CD14-positive monocyte (primary cell): Measurements from ENCODE around the gene AOAH. TPM values are rescaled to one million over a fixed set of nuclear protein-coding genes. Genes with fewer than 3 reads are reported as not detected.

Experiments
- DNase-seq, 3 donors: peaks; one replicate each; pipeline ENCODE4 v3.0.0-alpha.2; 2011 to 2022
- H2AFZ ChIP-seq: 2 replicates; pipeline ENCODE4 v1.6.0; 2012; ENCODE audit warnings: mild to moderate bottlenecking, low read depth, low read length, inconsistent platforms; ENCODE audit not compliant: insufficient read depth, poor library complexity, severe bottlenecking
- H3K27ac ChIP-seq, 2 donors: 1 replicate in 1 of 2; 2 replicates in 1 of 2; pipeline ENCODE4 v1.5.1; 2012 to 2013; ENCODE audit warnings: low read length in 2 of 2, control low read depth in 1 of 2, inconsistent platforms in 1 of 2, low read depth in 1 of 2, mild to moderate bottlenecking in 1 of 2
- H3K27me3 ChIP-seq, 2 donors: one replicate each; pipeline versions ENCODE4 v1.6.0 to v1.6.1; 2011 to 2013; ENCODE audit warnings: low read length in 2 of 2; ENCODE audit not compliant: control insufficient read depth in 2 of 2, insufficient read depth in 2 of 2
- H3K36me3 ChIP-seq, 2 donors: replicated peaks in 1 of 2; 1 replicate in 1 of 2; 2 replicates in 1 of 2; pipeline versions ENCODE4 v1.5.1 to v1.6.1; 2012 to 2013; ENCODE audit warnings: low read length in 2 of 2, control low read depth in 1 of 2, inconsistent platforms in 1 of 2, mild to moderate bottlenecking in 1 of 2; ENCODE audit not compliant: insufficient read depth in 2 of 2, control insufficient read depth in 1 of 2
- H3K4me1 ChIP-seq, 2 donors: 1 replicate in 1 of 2; 2 replicates in 1 of 2; pipeline versions ENCODE4 v1.5.1 to v1.6.1; 2012 to 2013; ENCODE audit warnings: low read length in 2 of 2, control low read depth in 1 of 2, inconsistent platforms in 1 of 2, mild to moderate bottlenecking in 1 of 2, moderate library complexity in 1 of 2; ENCODE audit not compliant: insufficient read depth in 2 of 2, control insufficient read depth in 1 of 2
- H3K4me2 ChIP-seq: replicated peaks from 2 replicates; pipeline ENCODE3; 2012; ENCODE audit warnings: low read length, moderate library complexity, mild to moderate bottlenecking; ENCODE audit not compliant: poor library complexity, severe bottlenecking; ENCODE audit errors: extremely low read depth
- H3K4me3 ChIP-seq, 3 experiments: fragments of 200-600 bp in 1 of 3; sonication (generic) in 1 of 3; replicated peaks in 1 of 3; 1 replicate in 2 of 3; 2 replicates in 1 of 3; pipeline ENCODE4 v1.5.1; 2011 to 2013; ENCODE audit warnings: low read length in 3 of 3, mild to moderate bottlenecking in 3 of 3, control low read depth in 2 of 3, low read depth in 2 of 3, inconsistent platforms in 1 of 3, moderate library complexity in 1 of 3
- H3K79me2 ChIP-seq: 2 replicates; pipeline ENCODE4 v1.6.0; 2012; ENCODE audit warnings: mild to moderate bottlenecking, control low read depth, inconsistent platforms, low read length, moderate library complexity; ENCODE audit not compliant: insufficient read depth
- H3K9ac ChIP-seq: 2 replicates; pipeline ENCODE4 v1.6.0; 2017; ENCODE audit warnings: low read length, mild to moderate bottlenecking; ENCODE audit not compliant: insufficient read depth, poor library complexity, severe bottlenecking
- H3K9me3 ChIP-seq, 2 donors: replicated peaks in 1 of 2; 1 replicate in 1 of 2; 2 replicates in 1 of 2; pipeline versions ENCODE4 v1.5.1 to v1.6.1; 2012 to 2013; ENCODE audit warnings: low read length in 2 of 2, control low read depth in 1 of 2; ENCODE audit not compliant: control insufficient read depth in 1 of 2, insufficient read depth in 1 of 2
- H4K20me1 ChIP-seq: 2 replicates; pipeline ENCODE4 v1.6.0; 2012; ENCODE audit warnings: mild to moderate bottlenecking, low read length, control low read depth, moderate library complexity; ENCODE audit not compliant: insufficient read depth
- H3K27ac Mint-ChIP-seq, 7 donors: one replicate each; pipeline ENCODE4 v1.8.0; 2020; ENCODE audit warnings: mild to moderate bottlenecking in 7 of 7, mixed read lengths in 7 of 7, moderate library complexity in 6 of 7, inconsistent platforms in 2 of 7
- H3K27me3 Mint-ChIP-seq, 3 donors: one replicate each; pipeline ENCODE4 v1.8.0; 2021 to 2022; ENCODE audit warnings: low read depth in 3 of 3, mild to moderate bottlenecking in 3 of 3, mixed read lengths in 3 of 3, moderate library complexity in 3 of 3, inconsistent platforms in 1 of 3
- H3K36me3 Mint-ChIP-seq, 2 donors: one replicate each; pipeline ENCODE4 v1.8.0; 2020; ENCODE audit warnings: mixed read lengths in 2 of 2, inconsistent platforms in 1 of 2, mild to moderate bottlenecking in 1 of 2
- H3K4me1 Mint-ChIP-seq: one replicate; pipeline ENCODE4 v1.8.0; 2020; ENCODE audit warnings: mild to moderate bottlenecking, mixed read lengths
- H3K4me3 Mint-ChIP-seq, 2 donors: one replicate each; pipeline ENCODE4 v1.8.0; 2020; ENCODE audit warnings: mild to moderate bottlenecking in 2 of 2, mixed read lengths in 2 of 2, moderate library complexity in 1 of 2
- H3K9me3 Mint-ChIP-seq, 7 donors: one replicate each; pipeline ENCODE4 v1.8.0; 2020 to 2022; ENCODE audit warnings: mixed read lengths in 7 of 7, mild to moderate bottlenecking in 6 of 7, moderate library complexity in 6 of 7, inconsistent platforms in 2 of 7
- WGBS: methylation state at CpG from one replicate; pipeline ENCODE4 v1.1.5; 2013; ENCODE audit warnings: missing lambda C conversion rate; ENCODE audit not compliant: insufficient coverage; 5-methylcytosine and 5-hydroxymethylcytosine counted together
- intact Hi-C, 2 donors: fragments of 100-400 bp; cut with micrococcal nuclease; formaldehyde crosslinking; loops; one replicate each; pipeline versions ENCODE4 v1.15.0 to v1.15.1; 2023
- polyA plus RNA-seq, 3 donors: library from polyadenylated mRNA; depleted of rRNA in 1 of 3; unstranded in 2 of 3; stranded (reverse) in 1 of 3; fragments of 300-500 nt in 2 of 3; fragments of >200 nt in 1 of 3; fragmentation: Illumina TruSeq in 2 of 3; gene quantifications; 1 replicate in 2 of 3; 2 replicates in 1 of 3; pipeline ENCODE4 v1.2.3, GENCODE V29; 2012 to 2021
- TF ChIP-seq, protein P1 (sequence below): fragments of 200-600 bp; IDR thresholded peaks from one replicate; pipeline ENCODE4 v1.8.0; 2022; ENCODE audit warnings: antibody characterized with exemption, mild to moderate bottlenecking

The AOAH gene
- polyA plus RNA-seq, 3 donors, result 305 to 467 (median 349) TPM

DNA sequence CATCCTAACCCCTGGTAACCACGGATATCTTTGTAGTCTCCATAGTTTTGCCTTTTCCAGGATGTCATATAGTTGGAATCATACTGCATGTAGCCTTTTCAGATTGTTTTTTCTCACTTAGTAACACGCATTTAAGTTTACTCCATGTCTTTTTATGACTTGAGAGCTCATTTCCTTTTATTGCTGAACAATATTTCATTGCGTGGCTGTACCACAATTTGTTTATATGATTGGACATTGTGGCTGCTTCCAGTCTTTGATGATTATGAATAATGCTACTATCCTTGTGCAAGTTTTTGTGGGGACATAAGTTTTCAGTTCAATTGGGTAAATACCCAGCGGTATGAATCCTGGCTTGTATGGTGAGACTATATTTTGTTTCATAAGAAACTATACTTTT, 60.8 kb downstream of the AOAH start:
- DNase-seq, result no peak
- Histone ChIP-seq H3K9me3 (no peaks in the 10 kb centered on the region), H3K79me2 (peaks cover 41% of the 10 kb centered on the region), H4K20me1 (peaks cover 96% of the 10 kb centered on the region), H3K27me3 (no peaks in the 10 kb centered on the region), H3K36me3 (peaks cover 81 to 98% of the 10 kb centered on the region in 2 donors), H2AFZ (no peak overlapping the region), H3K4me1 (peaks cover 0 to 3% of the 10 kb centered on the region in 2 donors), H3K4me2 (no peak overlapping the region), H3K9ac (no peak overlapping the region), H3K4me3 (no peak overlapping the region), H3K27ac (no peak overlapping the region)
- TF ChIP-seq, protein P1, sequence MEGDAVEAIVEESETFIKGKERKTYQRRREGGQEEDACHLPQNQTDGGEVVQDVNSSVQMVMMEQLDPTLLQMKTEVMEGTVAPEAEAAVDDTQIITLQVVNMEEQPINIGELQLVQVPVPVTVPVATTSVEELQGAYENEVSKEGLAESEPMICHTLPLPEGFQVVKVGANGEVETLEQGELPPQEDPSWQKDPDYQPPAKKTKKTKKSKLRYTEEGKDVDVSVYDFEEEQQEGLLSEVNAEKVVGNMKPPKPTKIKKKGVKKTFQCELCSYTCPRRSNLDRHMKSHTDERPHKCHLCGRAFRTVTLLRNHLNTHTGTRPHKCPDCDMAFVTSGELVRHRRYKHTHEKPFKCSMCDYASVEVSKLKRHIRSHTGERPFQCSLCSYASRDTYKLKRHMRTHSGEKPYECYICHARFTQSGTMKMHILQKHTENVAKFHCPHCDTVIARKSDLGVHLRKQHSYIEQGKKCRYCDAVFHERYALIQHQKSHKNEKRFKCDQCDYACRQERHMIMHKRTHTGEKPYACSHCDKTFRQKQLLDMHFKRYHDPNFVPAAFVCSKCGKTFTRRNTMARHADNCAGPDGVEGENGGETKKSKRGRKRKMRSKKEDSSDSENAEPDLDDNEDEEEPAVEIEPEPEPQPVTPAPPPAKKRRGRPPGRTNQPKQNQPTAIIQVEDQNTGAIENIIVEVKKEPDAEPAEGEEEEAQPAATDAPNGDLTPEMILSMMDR, result no peak
- Mint-ChIP-seq H3K27ac (no peak overlapping the region), H3K4me1 (peaks cover 7% of the 10 kb centered on the region), H3K9me3 (no peaks in the 10 kb centered on the region), H3K4me3 (no peak overlapping the region), H3K36me3 (peaks cover 84 to 97% of the 10 kb centered on the region in 2 donors), H3K27me3 (no peaks in the 10 kb centered on the region)
- no CpG with 5 or more reads among the region's 4 CpGs for WGBS
- intact Hi-C loops, result no loop called here

DNA sequence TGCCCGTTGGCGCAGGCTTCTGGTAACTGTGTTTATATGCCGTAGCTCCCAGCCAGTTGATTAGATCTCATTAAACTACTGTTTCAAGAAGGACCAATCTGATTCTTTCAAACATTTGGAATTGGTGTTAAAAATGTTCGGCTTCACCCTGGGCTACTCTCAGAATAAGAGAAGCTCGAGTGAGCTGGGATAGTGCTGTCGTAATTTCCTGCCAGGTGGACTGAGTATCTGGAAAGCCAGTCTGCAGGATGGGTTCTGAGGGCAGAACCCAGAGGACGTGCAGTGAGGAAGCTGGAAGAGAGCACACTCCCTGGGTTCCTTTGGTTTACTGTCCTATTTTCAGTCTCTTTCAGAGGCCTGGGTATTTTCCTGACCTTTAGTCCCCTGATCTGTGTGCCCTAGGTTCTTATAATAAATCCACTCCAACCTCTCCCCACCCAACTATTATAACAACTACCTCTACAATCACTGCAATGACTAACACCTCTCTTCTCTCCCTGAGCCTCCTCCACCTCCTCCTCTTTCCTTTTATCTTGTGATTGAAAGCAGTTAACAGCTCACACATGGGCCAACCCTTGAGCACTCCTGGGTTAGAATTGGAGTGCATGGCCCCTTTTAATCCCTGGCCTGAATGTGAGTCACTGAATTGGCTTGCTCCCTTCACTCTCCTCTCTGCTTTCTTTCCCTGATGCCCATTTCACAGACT, 63.0 kb downstream of the AOAH start:
- Histone ChIP-seq H2AFZ (no peak overlapping the region), H3K4me1 (peaks cover 10 to 17% of the 10 kb centered on the region in 2 donors), H3K79me2 (peaks cover 45% of the 10 kb centered on the region), H3K9me3 (no peaks in the 10 kb centered on the region), H3K27me3 (no peaks in the 10 kb centered on the region), H3K36me3 (peaks cover 82 to 99% of the 10 kb centered on the region in 2 donors), H4K20me1 (peaks cover 99% of the 10 kb centered on the region), H3K9ac (no peak overlapping the region), H3K27ac (peak overlapping the region in 1 of 2 donors; percentile 40), H3K4me3 (no peak overlapping the region), H3K4me2 (no peak overlapping the region)
- 42% methylated on average over 4 of the region's 7 CpGs for WGBS
- no peak for DNase-seq
- intact Hi-C loops, result no loop called here
- Mint-ChIP-seq H3K4me3 (no peak overlapping the region), H3K9me3 (no peaks in the 10 kb centered on the region), H3K27ac (peak overlapping the region in 3 of 7 donors; percentile 52 to 85 (median 82)), H3K27me3 (no peaks in the 10 kb centered on the region), H3K36me3 (peaks cover 84 to 97% of the 10 kb centered on the region in 2 donors), H3K4me1 (peaks cover 14% of the 10 kb centered on the region)
- TF ChIP-seq, protein P1, result no peak
